KMS-11 (cell line): ENCODE results near the gene BRMS1L.

Experiments used
- H2AFZ ChIP-seq: fragments of 200-600 bp; sonication (generic); 2 replicates; pipeline ENCODE4 v1.6.1; 2016; ENCODE audit warnings: antibody characterized with exemption, mixed run types, low read depth
- H3K27ac ChIP-seq: fragments of 200-600 bp; sonication (generic); 2 replicates; pipeline ENCODE4 v1.6.1; 2016; ENCODE audit warnings: mild to moderate bottlenecking, mixed run types
- H3K27me3 ChIP-seq: fragments of 200-600 bp; sonication (generic); 2 replicates; pipeline ENCODE4 v1.6.1; 2017; ENCODE audit warnings: mild to moderate bottlenecking, low read depth, mixed run types, moderate library complexity; ENCODE audit not compliant: insufficient read depth
- H3K36me3 ChIP-seq: fragments of 200-600 bp; sonication (generic); 2 replicates; pipeline ENCODE4 v1.6.1; 2017; ENCODE audit warnings: mild to moderate bottlenecking, mixed run types; ENCODE audit not compliant: insufficient read depth
- H3K4me1 ChIP-seq: fragments of 200-600 bp; sonication (generic); 2 replicates; pipeline ENCODE4 v1.6.1; 2016; ENCODE audit warnings: mild to moderate bottlenecking, low read depth, mixed run types; ENCODE audit not compliant: poor library complexity, severe bottlenecking
- H3K4me2 ChIP-seq: fragments of 200-600 bp; sonication (generic); 2 replicates; pipeline ENCODE4 v1.7.0; 2016; ENCODE audit warnings: mild to moderate bottlenecking, mixed run types
- H3K4me3 ChIP-seq: fragments of 200-600 bp; sonication (generic); IDR thresholded peaks from 2 replicates; pipeline ENCODE4 v1.6.1; 2017; ENCODE audit warnings: low read depth, low read length, mixed read lengths; ENCODE audit not compliant: insufficient read depth
- H3K79me2 ChIP-seq: fragments of 200-600 bp; sonication (generic); 2 replicates; pipeline ENCODE4 v1.6.1; 2016; ENCODE audit warnings: low read depth, mixed run types; ENCODE audit not compliant: insufficient read depth
- H3K9ac ChIP-seq: fragments of 200-600 bp; sonication (generic); 2 replicates; pipeline ENCODE4 v1.6.1; 2016; ENCODE audit warnings: mild to moderate bottlenecking, mixed run types
- H4K20me1 ChIP-seq: fragments of 200-600 bp; sonication (generic); 2 replicates; pipeline ENCODE4 v1.6.1; 2016; ENCODE audit warnings: mild to moderate bottlenecking, mixed run types; ENCODE audit not compliant: insufficient read depth
- TF ChIP-seq, protein P1 (sequence below): fragments of 200-600 bp; sonication (generic); conservative IDR thresholded peaks from 2 replicates; pipeline ENCODE4 v1.6.1; 2017; ENCODE audit warnings: low read depth, mild to moderate bottlenecking, antibody characterized with exemption, low read length, moderate library complexity, mixed read lengths

Gene BRMS1L

DNA sequence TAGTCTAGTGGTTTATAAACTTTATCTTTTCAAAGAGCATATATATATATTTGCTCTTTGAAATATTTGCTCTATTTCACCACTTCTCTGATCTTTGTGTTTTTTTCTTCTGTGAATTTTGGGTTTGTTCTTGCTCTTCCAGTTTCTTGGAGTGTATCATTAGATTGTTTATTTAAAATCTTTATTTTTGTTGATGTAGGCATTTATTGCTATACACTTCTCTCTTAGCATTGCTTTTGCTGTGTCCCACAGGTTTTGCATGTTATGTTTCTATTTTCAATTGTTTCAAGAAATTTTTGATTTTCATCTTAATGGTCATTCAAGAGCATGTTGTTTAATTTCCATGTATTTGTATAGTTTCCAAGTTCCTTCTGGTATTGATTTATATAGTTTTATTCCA is 69.1 kb downstream of the BRMS1L start:
- H3K4me3 ChIP-seq = no peak overlapping the region
- no peaks in the 10 kb centered on the region for H3K79me2 ChIP-seq
- TF ChIP-seq, protein P1, sequence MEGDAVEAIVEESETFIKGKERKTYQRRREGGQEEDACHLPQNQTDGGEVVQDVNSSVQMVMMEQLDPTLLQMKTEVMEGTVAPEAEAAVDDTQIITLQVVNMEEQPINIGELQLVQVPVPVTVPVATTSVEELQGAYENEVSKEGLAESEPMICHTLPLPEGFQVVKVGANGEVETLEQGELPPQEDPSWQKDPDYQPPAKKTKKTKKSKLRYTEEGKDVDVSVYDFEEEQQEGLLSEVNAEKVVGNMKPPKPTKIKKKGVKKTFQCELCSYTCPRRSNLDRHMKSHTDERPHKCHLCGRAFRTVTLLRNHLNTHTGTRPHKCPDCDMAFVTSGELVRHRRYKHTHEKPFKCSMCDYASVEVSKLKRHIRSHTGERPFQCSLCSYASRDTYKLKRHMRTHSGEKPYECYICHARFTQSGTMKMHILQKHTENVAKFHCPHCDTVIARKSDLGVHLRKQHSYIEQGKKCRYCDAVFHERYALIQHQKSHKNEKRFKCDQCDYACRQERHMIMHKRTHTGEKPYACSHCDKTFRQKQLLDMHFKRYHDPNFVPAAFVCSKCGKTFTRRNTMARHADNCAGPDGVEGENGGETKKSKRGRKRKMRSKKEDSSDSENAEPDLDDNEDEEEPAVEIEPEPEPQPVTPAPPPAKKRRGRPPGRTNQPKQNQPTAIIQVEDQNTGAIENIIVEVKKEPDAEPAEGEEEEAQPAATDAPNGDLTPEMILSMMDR = no peak
- no peak overlapping the region for H3K9ac ChIP-seq
- H3K27ac ChIP-seq = no peak overlapping the region
- no peaks in the 10 kb centered on the region for H3K36me3 ChIP-seq
- no peak overlapping the region for H2AFZ ChIP-seq
- no peaks in the 10 kb centered on the region for H3K27me3 ChIP-seq
- H4K20me1 ChIP-seq = no peaks in the 10 kb centered on the region
- H3K4me1 ChIP-seq = no peaks in the 10 kb centered on the region
- no peak overlapping the region for H3K4me2 ChIP-seq

DNA sequence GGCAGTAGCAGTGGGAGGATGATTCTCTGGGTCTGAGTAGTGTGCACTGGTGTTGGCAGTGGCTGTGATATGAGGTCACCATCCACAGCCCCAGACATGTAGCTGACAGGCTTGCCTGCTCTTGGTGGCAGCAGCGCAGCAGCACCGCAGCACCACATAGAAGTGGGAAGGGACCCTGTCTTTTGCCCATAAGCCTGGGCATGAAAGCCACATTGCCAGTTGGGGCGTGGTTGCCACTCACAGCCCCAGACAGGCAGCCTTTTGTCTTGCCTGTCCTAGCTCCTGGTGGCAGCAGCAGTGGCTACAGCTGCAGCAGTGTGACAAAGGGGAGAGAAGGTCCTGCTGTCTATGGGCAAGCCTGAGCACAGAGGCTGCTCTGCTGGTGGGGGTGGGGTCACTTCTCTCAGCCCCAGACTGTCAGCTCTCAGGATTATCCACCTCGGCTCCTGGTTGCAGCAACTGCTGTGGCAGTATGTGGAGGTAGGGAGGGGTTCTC is 71.5 kb downstream of the BRMS1L start:
- H2AFZ ChIP-seq = no peak overlapping the region

DNA sequence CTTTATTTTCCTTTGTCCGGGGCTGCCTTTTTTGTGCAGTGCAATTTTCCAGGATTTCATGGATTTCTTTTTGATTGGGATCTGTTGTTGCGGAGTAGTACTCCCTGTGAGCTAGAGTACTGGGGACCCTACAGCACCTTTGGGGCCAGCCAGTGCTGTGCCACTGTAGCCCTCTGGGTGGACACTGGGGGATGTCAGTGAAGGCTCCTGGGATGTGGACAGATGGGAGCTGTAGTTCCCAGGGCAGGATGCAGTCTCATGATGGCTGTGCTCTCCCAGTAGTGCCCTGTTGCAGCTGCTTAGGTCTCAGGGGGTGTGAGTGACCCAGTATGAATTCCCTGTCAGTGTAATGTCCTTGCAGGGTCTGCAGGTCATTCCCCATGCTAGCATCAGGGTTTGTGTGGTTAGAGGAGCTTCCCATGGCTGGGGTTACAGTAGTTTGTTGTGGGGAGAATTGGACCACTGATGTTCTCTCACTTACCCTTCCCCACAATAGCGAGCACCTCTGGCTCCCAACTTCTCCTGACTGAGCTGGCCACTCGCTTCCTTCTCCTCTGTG is 72.2 kb downstream of the BRMS1L start:
- no peaks in the 10 kb centered on the region for H3K36me3 ChIP-seq
- no peak overlapping the region for H2AFZ ChIP-seq
- no peak overlapping the region for H3K9ac ChIP-seq
- no peak overlapping the region for H3K4me3 ChIP-seq
- no peaks in the 10 kb centered on the region for H4K20me1 ChIP-seq
- H3K4me2 ChIP-seq = no peak overlapping the region
- H3K27me3 ChIP-seq = no peaks in the 10 kb centered on the region
- no peaks in the 10 kb centered on the region for H3K4me1 ChIP-seq
- TF ChIP-seq, protein P1 = no peak
- H3K27ac ChIP-seq = no peak overlapping the region
- no peaks in the 10 kb centered on the region for H3K79me2 ChIP-seq

More for the DNA sequence above, 71.5 kb downstream of the BRMS1L start:
- no peaks in the 10 kb centered on the region for H3K4me1 ChIP-seq
- no peak overlapping the region for H3K4me3 ChIP-seq
- H3K27me3 ChIP-seq = no peaks in the 10 kb centered on the region
- no peak overlapping the region for H3K4me2 ChIP-seq
- H3K27ac ChIP-seq = no peak overlapping the region
- no peaks in the 10 kb centered on the region for H3K36me3 ChIP-seq
- TF ChIP-seq, protein P1 = no peak
- no peaks in the 10 kb centered on the region for H4K20me1 ChIP-seq
- no peak overlapping the region for H3K9ac ChIP-seq
- H3K79me2 ChIP-seq = no peaks in the 10 kb centered on the region

DNA sequence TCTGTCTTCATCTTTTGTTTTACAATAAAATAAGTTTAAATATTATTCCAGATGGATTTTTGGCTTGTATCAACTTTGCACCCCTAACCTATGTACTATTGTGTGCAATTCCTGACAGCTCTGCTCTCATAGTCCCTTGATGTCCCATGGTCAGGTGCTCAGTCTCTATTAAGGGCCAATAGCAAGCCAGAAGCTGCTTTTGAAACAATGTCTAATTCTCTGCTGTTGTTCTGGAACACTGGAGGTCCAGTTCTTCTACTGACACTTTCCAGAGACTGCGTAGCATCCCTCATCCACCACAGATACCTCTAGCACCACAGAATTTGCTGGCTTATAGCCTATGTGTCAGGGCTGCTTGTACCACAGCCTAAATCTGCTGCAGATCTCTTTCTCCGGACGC is 74.6 kb downstream of the BRMS1L start:
- no peaks in the 10 kb centered on the region for H3K4me1 ChIP-seq
- H3K36me3 ChIP-seq = no peaks in the 10 kb centered on the region
- H3K9ac ChIP-seq = no peak overlapping the region
- no peaks in the 10 kb centered on the region for H3K79me2 ChIP-seq
- no peak overlapping the region for H3K4me3 ChIP-seq
- no peak overlapping the region for H3K27ac ChIP-seq
- TF ChIP-seq, protein P1 = no peak
- no peaks in the 10 kb centered on the region for H3K27me3 ChIP-seq
- no peak overlapping the region for H3K4me2 ChIP-seq
- H4K20me1 ChIP-seq = no peaks in the 10 kb centered on the region
- H2AFZ ChIP-seq = no peak overlapping the region
